Measurements from ENCODE around the gene PNPLA3. TPM values are rescaled to one million over a fixed set of nuclear protein-coding genes. Genes with fewer than 3 reads are reported as not detected.

PNPLA3 gene
- total RNA-seq, 1 experiment from 2014 or later = 23.0 TPM

- no peak for DNase-seq (ENCODE audit: low read depth)
Observed at GRCh38 chr22:43923191-43923590, 414 bp upstream of the PNPLA3 start.

- DNase-seq (ENCODE audit: low read depth) = no peak
Observed at GRCh38 chr22:43924877-43925276, 1.3 kb downstream of the PNPLA3 start.

GRCh38 chr22:43925433-43926348 lies 2.1 kb downstream of the PNPLA3 start:
- DNase-seq (ENCODE audit: low read depth) = peak; percentile 53

- no peak for DNase-seq (ENCODE audit: low read depth)
Observed at GRCh38 chr22:43926349-43926710, 2.7 kb downstream of the PNPLA3 start.

DNA sequence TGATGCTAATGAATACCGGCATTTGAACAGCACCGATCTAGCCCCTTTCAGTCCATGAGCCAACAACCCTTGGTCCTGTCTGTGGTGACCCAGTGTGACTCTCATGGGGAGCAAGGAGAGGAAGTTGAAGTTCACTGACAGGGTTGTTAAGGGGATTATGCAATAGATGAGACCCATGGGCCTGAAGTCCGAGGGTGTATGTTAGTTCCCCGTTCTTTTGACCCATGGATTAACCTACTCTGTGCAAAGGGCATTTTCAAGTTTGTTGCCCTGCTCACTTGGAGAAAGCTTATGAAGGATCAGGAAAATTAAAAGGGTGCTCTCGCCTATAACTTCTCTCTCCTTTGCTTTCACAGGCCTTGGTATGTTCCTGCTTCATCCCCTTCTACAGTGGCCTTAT lies 4.9 kb downstream of the PNPLA3 start:
- DNase-seq (ENCODE audit: low read depth) = no peak

GRCh38 chr22:43928908-43929307 lies 5.3 kb downstream of the PNPLA3 start:
- DNase-seq (ENCODE audit: low read depth) = no peak

DNA sequence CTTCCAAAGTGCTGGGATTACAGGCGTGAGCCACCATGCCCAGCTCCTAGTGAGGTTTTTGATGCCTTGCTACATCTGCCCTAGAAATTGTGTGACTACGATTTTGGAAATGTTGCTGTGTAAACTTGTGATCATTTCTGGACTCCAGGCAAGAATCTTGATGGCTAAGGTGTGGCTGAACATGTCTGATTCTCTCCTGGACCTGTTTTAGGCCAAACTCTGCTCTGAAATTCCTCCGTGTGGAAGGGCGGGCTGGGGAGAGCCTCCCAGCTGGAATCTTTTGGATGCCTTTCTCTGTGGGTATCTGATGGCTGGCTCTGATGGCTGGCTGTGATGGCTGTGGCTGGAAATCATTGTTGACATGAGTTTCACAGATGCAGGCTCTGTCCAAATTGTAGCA lies 8.2 kb downstream of the PNPLA3 start:
- DNase-seq (ENCODE audit: low read depth) = no peak

GRCh38 chr22:43941449-43941848 lies 17.8 kb downstream of the PNPLA3 start:
- DNase-seq (ENCODE audit: low read depth) = no peak

GRCh38 chr22:43944670-43945430 lies 21.2 kb downstream of the PNPLA3 start:
- DNase-seq (ENCODE audit: low read depth) = no peak

- no peak for DNase-seq (ENCODE audit: low read depth)
Observed at GRCh38 chr22:43945632-43946383, 22.2 kb downstream of the PNPLA3 start.

DNA sequence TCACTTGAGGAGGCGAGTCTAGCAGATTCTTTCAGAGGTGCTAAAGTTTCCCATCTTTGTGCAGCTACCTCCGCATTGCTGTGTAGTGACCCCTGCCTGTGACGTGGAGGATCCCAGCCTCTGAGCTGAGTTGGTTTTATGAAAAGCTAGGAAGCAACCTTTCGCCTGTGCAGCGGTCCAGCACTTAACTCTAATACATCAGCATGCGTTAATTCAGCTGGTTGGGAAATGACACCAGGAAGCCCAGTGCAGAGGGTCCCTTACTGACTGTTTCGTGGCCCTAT lies 22.7 kb downstream of the PNPLA3 start:
- no peak for DNase-seq (ENCODE audit: low read depth)

DNA sequence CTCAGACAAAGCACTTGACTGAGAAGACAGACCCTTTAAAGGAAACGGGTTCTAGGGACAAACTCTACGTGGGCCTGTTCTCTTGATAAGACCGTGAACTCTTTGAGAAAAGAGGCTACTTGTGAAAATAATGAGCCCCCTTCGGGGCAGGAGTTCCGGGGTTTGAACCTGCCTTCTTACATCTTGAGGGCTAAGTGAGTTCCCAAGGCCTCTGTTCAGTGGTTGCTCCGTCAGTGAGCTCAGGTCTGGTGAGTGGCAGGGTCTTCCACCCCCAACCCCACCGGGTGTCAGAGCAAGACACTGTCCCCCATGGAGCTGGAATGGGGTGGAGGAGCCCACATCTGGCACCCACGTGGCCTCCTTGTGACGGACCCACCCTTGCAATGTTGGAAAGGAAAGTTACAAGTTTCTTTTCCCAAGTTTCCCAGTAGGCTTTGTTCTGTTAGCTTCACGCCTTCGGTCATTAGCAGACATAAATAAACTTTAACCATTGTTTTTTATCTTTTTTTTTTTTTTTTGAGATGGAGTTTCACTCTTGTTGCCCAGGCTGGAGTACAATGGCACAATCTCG lies 25.3 kb downstream of the PNPLA3 start:
- no peak for DNase-seq (ENCODE audit: low read depth)

- DNase-seq (ENCODE audit: low read depth) = no peak
Observed at GRCh38 chr22:43951391-43951790, 27.8 kb downstream of the PNPLA3 start.

DNA sequence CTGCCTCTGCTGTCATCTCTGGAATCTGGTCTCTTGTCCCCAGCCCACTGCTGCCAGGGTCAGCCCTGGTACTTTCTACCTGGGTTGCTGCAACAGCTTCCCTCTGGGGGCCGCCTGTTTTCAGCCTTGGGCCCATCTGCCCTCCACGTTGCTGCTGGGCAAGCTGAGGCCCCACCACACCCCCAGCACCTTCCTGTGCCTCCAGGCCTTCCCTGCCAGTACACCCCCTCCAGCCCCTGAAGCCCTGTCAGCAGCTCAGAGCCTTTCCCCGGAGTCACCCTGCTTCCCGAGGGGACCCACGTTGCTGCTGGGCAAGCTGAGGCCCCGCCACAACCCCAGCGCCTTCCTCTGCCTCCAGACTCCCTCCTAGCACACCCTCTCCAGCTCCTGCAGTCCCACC lies 28.4 kb downstream of the PNPLA3 start:
- DNase-seq (ENCODE audit: low read depth) = no peak

DNA sequence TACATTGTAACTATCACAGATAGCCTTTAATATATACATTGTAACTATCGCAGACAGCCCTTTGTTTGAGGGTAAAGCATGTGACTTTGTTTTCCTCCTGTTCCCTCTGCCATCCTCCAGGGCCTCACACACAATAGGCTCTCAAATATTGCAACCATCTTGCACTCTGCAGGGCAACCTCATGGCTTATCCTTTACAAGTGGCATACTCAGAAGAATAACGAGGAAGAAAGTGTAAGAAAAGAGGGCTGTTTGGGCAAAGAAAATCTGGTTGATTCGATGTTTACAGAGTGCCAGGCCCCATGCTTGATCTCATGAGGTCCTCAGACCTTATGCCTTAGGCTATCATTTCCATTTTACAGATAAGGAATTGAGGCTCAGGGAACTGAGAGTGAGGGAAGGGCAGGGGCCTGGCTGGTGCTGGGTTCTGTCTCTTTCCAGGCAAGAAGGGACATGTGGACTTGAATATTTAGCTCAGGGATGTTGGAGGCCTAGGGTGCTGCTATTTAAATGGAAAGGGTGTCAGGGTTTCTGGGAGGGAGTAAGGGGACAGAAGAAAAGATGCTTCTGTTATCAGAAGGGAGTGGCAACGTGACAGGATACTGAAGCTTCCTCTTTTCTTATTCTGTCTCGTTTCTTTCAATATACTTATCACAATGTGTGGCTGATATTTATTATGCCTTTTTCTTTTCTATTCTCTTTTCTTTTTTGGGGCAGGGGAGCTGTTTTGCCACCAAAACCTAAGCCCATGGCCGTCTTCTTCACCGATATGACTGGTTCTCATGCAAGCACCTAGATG lies 30.6 kb downstream of the PNPLA3 start:
- DNase-seq (ENCODE audit: low read depth) = no peak

DNA sequence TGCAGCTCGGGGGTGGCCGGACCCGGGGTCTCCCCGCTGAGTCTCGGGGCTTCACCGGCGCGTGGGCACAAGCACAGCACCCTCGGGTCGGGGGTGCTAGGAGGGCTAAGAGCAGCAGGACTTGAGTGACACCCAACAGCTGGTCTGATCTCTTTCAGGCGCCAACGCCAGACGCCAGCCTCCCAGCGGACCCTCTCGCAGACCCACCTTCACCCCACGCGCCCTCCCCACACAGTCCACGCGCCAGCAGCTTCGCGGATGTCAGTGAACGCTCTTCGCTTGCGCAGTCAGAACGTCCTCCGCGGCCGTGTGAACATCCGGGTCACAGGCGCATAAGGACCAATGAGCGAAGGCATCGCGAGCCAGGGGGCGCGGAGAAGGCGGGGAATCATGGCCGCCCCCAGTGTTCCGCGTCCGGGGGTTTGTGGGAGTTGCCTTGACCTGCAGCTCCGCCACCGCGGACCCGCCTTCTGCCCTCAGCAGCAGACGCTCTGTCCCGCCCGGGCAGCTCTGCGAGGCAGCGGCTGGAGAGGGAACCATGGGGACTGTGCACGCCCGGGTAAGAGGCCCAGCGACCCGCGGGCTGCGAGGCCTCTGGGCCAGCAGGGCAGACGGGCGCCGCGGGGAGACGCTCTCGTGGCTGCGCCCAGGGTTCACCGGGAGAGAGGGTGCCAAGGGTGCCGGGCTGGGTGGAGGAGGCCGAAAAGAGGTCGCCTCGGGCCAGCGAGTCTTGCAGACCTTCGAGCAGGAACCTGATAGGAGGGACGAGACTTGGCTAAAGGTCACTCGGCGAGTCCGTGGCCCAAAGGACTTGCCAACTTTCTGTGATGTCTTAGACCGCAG lies 31.7 kb downstream of the PNPLA3 start, which contains the start of gene SAMM50:
SAMM50 (plus strand) TSS at position 403 of the 843 bp plus-strand sequence; CDS start at position 539, 136 bp downstream.
- DNase-seq (ENCODE audit: low read depth) = peak; percentile 88

- DNase-seq (ENCODE audit: low read depth) = no peak
Observed at GRCh38 chr22:43955883-43956782, 32.5 kb downstream of the PNPLA3 start.

- no peak for DNase-seq (ENCODE audit: low read depth)
Observed at GRCh38 chr22:43956805-43957463, 33.3 kb downstream of the PNPLA3 start.

Data from LHCN-M2 (cell line).